MM.1S (cell line): ENCODE measurements around the gene SOX11.
"Not testable (repeated sequence)": the region's sequence is repeated elsewhere in the genome, so short reads cannot be mapped to it uniquely, and the experiment has no call there.

ENCODE experiments used
- EZH2 ChIP-seq: fragments of 300-600 bp; sonication (generic); optimal IDR thresholded peaks from 2 replicates; pipeline ENCODE3; 2017; ENCODE audit warnings: low read depth, mild to moderate bottlenecking, antibody characterized with exemption, low read length, mixed read lengths
- TF ChIP-seq, protein P1 (sequence below): fragments of 300-600 bp; sonication (generic); IDR thresholded peaks from 2 replicates; pipeline ENCODE4 v1.5.1; 2016; ENCODE audit warnings: antibody characterized with exemption, low read length, mixed read lengths

DNA sequence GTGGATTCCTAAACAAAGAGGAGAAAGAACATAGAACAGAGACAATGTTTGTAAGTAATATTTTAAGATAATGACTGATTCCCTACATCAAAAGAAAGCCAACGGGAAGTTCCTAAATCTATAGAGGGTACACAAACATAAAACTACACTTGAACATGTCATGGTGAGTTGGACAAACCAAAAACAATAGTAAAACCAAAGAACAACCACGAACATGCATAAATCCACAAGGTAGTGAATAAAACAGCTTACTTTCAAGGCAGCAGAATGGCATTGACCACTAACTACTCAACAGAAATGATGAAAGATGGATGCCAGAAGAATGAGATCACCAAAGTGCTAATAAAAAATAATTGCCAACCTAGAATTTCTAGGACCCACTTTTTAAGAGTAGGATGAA lies 39.5 kb upstream of the SOX11 start:
- TF ChIP-seq, protein P1, sequence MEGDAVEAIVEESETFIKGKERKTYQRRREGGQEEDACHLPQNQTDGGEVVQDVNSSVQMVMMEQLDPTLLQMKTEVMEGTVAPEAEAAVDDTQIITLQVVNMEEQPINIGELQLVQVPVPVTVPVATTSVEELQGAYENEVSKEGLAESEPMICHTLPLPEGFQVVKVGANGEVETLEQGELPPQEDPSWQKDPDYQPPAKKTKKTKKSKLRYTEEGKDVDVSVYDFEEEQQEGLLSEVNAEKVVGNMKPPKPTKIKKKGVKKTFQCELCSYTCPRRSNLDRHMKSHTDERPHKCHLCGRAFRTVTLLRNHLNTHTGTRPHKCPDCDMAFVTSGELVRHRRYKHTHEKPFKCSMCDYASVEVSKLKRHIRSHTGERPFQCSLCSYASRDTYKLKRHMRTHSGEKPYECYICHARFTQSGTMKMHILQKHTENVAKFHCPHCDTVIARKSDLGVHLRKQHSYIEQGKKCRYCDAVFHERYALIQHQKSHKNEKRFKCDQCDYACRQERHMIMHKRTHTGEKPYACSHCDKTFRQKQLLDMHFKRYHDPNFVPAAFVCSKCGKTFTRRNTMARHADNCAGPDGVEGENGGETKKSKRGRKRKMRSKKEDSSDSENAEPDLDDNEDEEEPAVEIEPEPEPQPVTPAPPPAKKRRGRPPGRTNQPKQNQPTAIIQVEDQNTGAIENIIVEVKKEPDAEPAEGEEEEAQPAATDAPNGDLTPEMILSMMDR = not testable (repeated sequence)
- TF ChIP-seq EZH2 = not testable (repeated sequence)
